Hematopoietic multipotent progenitor cell treated with erythropoietin and hydrocortisone succinate and interleukin-3 and kit ligand, for 6 days (in vitro differentiated cells): Measurements from ENCODE around the gene ARHGAP35.
"Not testable (repeated sequence)": the region's sequence is repeated elsewhere in the genome, so short reads cannot be mapped to it uniquely, and the experiment has no call there.

Source experiments
- DNase-seq: peaks from one replicate; pipeline ENCODE4 v3.0.0-alpha.2; 2015

ARHGAP35 gene

DNA sequence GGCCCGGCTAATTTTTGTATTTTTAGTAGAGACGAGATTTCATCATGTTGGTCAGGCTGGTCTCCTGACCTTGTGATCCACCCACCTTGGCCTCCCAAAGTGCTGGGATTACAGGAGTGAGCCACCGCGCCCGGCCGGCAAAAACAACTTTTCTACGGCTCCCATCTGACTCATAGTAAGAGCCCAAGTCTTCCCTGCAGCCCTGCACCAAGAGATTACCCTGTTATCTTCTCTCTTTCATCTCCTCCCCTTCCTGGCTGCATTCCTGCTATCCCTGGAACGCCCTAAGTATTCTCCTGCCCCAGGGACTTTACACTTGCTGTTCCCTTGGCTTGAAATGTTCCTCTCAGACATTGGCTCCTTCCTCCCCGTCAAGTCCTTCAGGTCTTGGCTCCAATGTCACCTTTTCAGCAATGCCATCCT, 16.7 kb upstream of the ARHGAP35 start:
- no peak for DNase-seq

DNA sequence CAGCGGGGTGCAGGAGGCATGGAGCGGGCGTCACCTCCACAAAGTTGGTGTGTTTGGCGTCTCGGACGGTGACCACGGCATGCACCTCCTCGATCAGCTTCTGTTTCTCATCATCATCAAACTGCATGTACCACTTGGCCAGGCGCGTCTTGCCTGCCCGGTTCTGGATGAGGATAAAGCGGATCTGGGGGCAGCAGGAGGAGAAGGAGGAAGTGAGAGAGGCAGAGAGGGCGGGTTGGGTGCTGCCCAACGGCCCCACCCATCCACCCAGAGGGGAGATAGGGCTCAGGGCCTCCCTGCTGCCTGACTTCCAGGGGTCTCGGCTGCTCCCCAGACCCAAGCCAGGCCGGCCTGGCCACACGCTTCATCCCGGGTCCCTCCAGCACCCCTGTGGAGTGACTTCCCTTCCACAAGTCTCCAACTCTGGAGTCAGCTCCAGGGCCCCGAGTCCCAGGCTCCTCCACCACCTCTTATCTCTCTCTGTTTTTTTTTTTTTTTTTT, 14.8 kb upstream of the ARHGAP35 start:
- peak; percentile 82 for DNase-seq

- no peak for DNase-seq
Measured at GRCh38 chr19:46847528-46847927, 13.3 kb upstream of the ARHGAP35 start.

DNA sequence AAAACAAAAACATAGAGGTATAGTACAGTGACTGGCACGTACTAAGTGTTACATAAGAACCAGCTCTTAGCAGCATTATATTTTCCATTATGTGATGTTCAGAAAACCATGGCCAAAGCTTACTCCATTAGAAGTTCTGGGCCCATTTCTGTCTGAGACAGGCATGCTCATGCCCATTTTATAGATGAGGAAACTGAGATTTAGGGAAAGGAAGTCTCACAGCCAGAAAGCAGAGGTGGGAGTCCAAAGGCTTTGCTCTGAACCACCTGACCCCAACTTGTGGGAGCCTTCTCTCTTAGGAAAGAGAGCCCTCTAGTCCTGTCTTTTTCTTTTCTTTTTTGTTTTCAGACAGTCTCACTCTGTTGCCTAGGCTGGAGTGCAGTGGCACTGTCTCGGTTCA, 12.4 kb upstream of the ARHGAP35 start:
- no peak for DNase-seq

DNA sequence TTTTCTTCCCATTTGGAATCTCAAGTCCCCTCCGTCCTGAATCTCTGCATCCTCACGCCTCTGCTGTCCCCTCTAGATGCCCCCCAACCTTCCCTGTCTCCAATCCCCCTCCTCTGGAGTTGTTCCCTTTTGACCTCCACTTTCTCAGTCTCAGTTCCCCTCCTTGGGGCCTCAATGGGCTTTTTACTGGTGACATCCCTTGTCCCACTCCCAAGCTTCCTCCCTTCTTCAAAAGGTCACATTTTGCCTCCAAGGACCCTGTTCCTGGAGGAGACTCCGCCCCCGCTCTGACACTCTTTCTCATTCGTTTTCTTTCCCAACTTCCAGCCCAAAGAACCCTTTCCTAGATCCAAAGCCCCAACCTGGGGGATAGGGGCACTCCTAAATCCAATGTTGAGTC, 11.2 kb upstream of the ARHGAP35 start:
- DNase-seq, result no peak

DNA sequence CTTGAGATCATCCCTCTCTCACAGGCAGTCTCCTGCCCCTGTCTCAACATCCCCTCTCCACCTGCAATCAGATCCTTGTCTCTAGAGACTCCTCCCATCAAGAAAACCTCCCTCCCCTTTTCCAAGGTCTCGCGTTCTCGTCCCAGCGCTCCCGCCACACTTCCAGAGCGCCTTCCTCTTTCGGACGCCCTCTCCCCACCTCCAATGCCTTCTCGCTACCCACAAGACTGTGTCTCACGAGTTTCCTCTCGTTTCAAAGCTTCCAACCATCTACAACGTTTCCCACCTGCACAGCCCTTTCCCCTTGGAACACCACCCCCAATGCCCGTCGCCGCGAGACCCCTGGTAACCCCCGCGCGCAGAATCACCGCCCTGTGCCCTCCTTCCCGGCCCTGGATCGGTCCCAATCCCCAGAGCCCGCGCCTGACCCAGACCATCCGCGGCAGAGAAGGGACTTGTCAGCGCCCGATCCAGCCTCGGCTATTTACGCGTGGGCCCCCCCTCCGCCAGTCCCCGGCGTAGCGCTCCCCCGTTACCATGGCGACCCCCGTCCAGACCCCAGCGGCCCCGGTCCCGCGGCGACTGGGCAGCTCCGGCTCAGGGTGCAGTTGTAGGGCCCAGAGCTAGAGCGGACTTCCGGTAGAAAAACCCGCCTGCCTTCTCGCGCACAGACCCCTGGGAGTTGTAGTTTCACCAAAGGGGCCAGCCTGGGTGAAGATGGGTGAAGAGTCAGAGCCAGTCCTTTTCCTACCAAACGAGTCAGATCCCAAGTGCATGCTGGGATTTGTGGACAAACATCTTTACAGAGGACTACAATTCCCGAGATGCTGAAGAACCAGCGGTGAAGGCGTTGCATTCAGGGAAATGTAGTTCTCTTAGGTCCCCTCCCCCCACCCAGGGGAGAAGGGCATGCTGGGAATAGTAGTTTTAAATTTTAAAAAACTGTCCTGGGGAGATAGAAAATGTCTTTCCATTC, 10.3 kb upstream of the ARHGAP35 start, which contains the start of gene AP2S1:
Gene AP2S1 (minus strand): TSS at position 619 of the 976 bp plus-strand sequence. CDS start 80 bp downstream, at position 539.
- DNase-seq, result peak; percentile 99

GRCh38 chr19:46852830-46853229, 8.0 kb upstream of the ARHGAP35 start:
- DNase-seq, result no peak

- not testable (repeated sequence) for DNase-seq
Measured at GRCh38 chr19:46854698-46855097, 6.1 kb upstream of the ARHGAP35 start.

DNA sequence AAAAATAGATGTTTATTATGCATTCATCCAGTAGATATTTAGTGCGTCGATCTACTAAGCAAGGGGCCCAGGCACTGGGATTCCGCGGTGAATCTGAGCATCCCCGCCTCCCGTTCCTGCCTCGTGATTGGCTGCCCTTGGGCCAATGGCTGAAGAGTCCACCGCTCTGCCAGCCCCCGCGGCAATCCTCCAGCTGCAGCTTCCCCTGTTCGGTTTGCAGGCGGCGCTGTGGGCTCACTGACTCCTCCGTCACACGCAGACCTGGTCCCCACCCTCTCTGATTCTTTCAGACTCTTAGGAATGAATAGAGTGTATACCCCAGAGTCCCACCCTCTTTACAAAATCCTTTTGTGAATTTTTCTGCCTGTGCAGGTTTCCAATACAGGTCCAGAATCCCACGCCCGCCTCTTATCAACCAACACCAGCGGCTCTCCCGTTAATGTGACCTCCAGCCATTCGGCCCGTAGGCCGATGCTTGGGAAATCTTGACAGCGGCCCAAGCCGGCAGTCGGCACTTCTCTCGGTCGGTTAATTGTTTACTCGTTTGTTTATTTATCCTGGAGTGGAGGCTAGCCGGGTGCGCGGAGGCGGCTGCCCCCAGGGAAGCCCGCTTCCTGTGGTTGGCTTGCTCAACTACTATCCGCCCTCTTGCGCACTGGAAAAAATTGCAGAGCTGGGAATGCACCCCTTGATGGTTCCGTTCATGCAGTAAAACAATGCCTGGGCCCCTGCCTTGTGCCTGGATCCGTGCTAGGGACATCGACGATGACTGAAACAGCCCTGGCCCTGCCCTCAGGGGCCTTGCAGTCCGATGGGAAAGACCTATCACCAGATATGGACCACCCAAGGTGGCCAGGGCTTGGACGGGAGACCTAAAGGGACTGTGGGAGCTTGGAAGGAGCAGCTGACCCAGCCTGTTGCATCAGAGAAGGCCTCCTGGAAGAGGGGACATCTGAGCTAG, 4.5 kb upstream of the ARHGAP35 start:
- DNase-seq, result peak; percentile 98

- peak; percentile 82 for DNase-seq
Measured at GRCh38 chr19:46859637-46860124, 1.1 kb upstream of the ARHGAP35 start.

DNA sequence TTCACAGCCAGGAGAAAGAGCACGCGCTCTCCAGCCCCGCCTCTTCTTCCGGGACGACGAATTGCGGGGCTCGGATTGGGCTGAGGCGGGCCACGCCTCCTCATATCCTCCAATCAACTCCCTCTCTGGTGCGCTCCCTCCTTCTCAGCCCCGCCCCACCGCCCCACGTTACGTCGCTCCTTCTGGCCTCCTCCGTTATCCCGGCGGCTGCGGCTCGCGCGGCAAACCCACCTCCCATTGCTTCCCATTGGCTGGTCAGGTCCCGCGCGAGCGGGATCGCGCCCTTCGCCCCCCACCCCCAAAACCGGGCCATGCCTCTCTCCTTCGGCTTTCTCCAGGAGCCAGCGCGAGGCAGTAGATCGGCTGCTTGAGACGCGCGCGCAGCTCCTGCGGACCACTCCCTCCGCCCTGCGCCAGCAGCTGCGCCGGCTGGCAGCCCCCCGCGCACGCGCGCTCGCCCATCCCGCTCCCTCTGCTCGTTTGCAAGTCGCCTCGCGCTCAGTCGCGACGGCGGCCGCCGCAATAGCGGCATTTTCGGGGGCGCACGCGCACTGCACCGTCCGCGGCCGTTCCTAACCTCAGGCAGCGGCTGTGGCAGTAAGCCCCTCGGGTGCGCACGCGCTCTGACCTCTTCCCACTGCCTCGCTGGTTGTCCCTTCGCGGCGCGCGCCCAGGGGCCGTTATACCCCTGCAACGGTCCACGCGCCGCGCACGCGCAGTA, 512 bp upstream of the ARHGAP35 start:
- peak; percentile 99 for DNase-seq

DNA sequence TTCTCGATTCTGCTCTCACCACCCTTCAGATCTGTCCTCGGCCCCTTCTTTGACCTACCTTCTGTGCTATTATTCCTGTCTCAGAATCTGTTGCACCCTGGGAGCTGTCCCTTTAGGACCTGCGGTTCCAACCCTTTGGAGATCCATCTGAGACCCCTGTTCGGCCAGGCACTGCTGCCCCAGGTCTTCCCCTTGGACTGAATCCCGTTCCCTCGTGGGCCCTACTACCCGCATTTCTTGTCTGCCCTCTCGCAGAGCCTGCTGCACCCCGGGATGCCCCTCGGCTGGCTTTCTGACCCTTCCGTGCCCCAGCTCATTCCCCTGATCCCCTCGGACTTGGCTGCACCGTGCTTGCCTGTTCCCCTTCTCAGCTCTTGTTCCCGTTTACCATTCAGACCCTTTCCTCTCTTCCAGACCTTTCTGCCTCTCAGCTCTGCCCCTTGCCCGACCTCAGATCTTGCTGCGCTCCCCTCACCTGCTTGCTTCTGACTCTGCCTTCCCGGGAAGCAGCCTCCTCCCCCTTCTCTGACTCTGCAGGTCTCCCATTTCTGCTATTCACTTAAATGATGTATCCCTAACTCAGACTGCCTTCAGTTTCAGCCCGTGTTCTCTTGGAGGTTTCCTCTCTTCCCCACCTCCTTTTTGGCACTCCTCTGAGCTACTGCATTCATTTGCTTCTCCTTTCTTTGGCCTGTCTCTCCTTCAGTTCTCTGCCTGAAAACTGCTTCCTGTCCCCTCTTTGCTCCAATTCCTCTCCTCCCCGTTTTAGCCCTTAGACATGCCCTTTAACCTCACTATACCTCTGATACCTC, 1.1 kb downstream of the ARHGAP35 start:
- peak; percentile 25 for DNase-seq

DNA sequence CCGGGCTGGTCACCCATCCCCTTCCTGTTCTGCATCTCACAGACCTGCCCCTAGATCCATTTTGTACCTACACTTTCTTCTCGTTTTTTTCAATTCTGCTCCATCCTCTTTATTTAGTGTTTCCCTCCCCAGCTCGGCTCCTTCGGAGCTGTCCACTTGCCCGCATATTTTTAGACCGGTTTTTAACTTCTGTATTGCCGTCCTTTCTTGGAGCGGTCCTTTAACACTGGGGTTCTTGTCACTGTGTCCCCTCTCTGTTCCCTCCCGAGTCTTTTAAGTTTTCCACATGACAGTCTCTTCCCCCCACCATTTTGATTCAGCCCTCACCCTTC, 1.7 kb downstream of the ARHGAP35 start:
- no peak for DNase-seq

GRCh38 chr19:46862974-46863632, 2.3 kb downstream of the ARHGAP35 start:
- peak; percentile 58 for DNase-seq

DNA sequence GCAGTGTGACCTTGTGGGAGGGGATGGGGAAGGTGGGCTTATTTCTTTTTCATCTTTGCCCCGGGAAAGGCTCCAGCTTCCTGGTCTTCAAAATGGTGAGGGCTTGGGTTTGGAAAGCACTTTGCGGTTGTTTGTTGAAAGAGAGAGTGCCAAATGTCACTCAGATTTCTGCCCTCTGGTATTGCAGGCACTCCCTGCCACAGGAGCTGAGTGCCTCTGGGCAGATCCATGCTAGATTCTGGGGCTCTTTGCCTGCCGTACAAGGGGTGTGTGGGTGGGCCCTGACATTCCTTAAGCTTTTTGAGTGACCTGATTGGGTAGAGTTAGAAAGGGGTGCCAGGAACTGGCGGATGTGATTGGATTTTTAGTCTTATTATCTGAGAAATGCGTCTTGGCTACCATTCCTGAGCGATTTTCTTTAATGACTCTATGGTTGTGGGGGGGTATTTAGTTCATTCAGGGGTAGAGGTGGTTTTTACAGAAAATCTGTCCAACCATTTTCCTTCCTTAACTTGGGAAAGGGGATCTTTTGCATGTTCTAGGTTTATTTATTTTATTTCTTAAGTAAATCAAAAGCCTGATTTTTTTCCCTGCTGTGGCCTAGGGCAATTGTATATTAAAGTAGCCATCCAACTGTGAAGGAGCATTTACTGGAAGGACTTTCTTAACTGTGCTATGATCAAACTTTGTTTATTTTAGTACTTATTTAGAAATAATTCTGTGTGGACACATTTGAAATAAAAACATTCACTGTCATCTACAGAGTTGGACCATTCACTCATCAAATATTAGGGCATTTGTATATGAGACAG, 3.2 kb downstream of the ARHGAP35 start:
- DNase-seq, result no peak

DNA sequence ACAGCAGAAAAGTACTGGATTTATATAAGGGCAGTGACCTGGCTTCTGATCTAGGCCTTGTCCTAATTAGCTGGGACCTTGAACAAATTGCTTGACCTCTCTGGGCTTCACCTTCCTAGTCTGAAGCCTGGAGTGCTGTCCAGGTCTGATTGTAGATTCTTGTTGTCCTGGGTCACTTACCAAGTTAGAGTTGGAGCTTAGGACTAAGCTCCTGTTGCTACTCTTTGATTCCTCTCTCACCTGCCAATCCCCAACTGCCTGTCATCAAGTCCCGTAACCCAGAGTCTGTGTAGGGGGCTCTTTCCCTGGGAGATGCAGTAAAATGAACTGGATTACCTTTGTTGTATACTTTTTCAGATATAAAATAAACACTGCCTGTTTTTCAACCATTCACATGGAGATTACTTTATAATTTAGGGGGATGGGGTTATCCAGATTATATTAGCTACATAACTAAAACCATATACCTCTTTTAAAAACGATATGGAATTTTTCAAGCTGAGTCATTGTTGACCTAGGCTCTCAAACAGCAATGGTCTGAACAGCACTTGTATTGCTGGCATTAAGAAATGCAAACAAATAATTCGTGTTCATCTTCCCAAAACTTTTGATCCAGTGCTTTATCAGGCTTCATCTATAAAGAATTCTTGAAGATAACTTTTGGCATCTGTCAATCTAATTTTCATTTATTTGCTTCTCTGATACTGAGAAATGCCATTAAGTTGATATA, 5.8 kb downstream of the ARHGAP35 start:
- no peak for DNase-seq

DNA sequence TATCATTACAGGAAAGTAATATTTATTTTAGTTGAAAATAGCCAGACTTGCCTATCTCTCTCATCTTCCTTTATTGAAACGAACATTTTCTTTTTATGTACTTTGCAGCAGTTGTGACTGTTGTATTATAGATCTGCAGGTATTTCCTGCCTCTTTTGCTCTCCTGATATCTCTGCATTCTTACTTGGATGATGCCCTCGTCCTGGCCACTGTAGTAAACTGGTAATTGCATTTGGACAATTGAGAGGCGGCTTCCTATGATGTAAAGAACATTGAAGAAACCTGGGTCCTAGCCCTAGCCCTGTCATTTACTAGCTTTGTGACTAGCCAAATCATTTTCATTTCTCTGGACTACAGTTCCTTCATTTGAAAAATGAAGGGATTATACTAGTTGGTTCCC, 6.4 kb downstream of the ARHGAP35 start:
- DNase-seq, result no peak

DNA sequence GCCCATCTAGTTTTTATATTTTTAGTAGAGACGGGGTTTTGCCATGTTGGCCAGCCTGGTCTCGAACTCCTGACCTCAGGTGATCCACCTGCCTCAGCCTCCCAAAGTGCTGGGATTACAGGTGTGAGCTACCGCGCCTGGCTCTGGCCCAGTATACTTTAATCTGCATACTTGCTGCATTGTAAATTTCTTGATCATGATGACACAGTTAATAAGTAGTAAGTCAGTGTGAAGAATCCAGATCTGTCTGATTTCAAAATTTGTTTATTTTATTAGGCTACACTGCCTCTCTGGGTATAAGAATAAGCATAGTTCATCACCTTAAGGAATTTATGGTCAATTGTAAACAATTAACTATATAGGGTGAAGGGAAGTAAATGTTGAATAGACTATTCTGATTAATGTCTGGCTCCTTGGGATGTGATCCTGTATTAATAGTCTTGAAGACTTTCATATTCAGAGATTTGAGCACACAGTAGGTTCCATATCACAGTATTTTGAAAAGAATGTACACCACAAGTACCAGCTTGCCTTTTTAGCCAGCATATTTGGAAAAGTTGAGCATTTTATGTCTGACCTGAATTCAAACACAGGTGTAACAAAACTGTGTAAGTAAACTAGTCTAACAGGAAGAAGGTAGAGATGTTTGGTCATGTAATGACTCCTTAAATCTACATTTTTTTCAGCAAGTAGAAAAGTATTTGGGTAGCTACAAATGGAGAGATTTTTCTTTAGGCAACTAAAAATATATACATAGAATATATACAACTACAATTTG, 7.4 kb downstream of the ARHGAP35 start:
- DNase-seq, result no peak
